KG1 (cell line): ENCODE data around the gene KRTAP3-2.
"Not testable (repeated sequence)": the region's sequence is repeated elsewhere in the genome, so short reads cannot be mapped to it uniquely, and the experiment has no call there.

ENCODE experiments used
- DNase-seq: peaks from one replicate; lab custom pipeline; 2025; lab: John Stamatoyannopoulos, UW

Gene KRTAP3-2

GRCh38 chr17:40999563-40999962 lies at the start of gene KRTAP3-2:
Gene KRTAP3-2 (minus strand): TSS chr17:40999906. CDS start chr17:40999853, 53 bp downstream.
- DNase-seq, result not testable (repeated sequence)

GRCh38 chr17:41049110-41049509 lies 49.4 kb upstream of the KRTAP3-2 start:
- no peak for DNase-seq

GRCh38 chr17:41048441-41048840 lies 48.7 kb upstream of the KRTAP3-2 start:
- DNase-seq, result no peak

- not testable (repeated sequence) for DNase-seq
These were observed 47.2 kb upstream of the KRTAP3-2 start, which contains the start of gene KRTAP2-1 for GRCh38 chr17:41046735-41047465. Gene KRTAP2-1 (minus strand): TSS chr17:41047316. CDS start chr17:41047267, 49 bp downstream.

GRCh38 chr17:41042953-41043352 lies 43.2 kb upstream of the KRTAP3-2 start:
- no peak for DNase-seq

- DNase-seq, result not testable (repeated sequence)
These were observed 41.3 kb upstream of the KRTAP3-2 start, which contains the start of gene KRTAP1-1 for GRCh38 chr17:41040783-41041571. Gene KRTAP1-1 (minus strand): TSS chr17:41041450. CDS start chr17:41041397, 53 bp downstream.

- DNase-seq, result no peak
These were observed 38.2 kb upstream of the KRTAP3-2 start for GRCh38 chr17:41037853-41038350.

- DNase-seq, result not testable (repeated sequence)
These were observed 34.7 kb upstream of the KRTAP3-2 start, which contains the start of gene KRTAP1-3 for GRCh38 chr17:41034346-41034935. Gene KRTAP1-3 (minus strand): TSS chr17:41034874. CDS start chr17:41034821, 53 bp downstream.

- no peak for DNase-seq
These were observed 30.0 kb upstream of the KRTAP3-2 start, which contains the start of gene KRTAP1-4 for GRCh38 chr17:41029633-41030245. Gene KRTAP1-4 (minus strand): TSS chr17:41030195. CDS start chr17:41030078, 117 bp downstream.

- no peak for DNase-seq
These were observed 27.2 kb upstream of the KRTAP3-2 start, which contains the start of gene KRTAP1-5 for GRCh38 chr17:41026715-41027471. Gene KRTAP1-5 (minus strand): TSS chr17:41027208. CDS start chr17:41027155, 53 bp downstream.

GRCh38 chr17:41024697-41025096 lies 25.0 kb upstream of the KRTAP3-2 start:
- no peak for DNase-seq

GRCh38 chr17:41020336-41020735 lies 20.6 kb upstream of the KRTAP3-2 start:
- DNase-seq, result no peak

GRCh38 chr17:41019415-41019814 lies 19.7 kb upstream of the KRTAP3-2 start:
- DNase-seq, result no peak

GRCh38 chr17:41018541-41018940 lies 18.8 kb upstream of the KRTAP3-2 start:
- DNase-seq, result no peak

- no peak for DNase-seq
These were observed 17.0 kb upstream of the KRTAP3-2 start for GRCh38 chr17:41016578-41017215.

GRCh38 chr17:41015454-41015853 lies 15.7 kb upstream of the KRTAP3-2 start:
- DNase-seq, result no peak

- no peak for DNase-seq
These were observed 13.9 kb upstream of the KRTAP3-2 start for GRCh38 chr17:41013606-41014005.

- no peak for DNase-seq
These were observed 13.5 kb upstream of the KRTAP3-2 start for GRCh38 chr17:41013181-41013580.

- no peak for DNase-seq
These were observed 12.8 kb upstream of the KRTAP3-2 start for GRCh38 chr17:41012326-41013120.
